ENCODE results near the gene PAQR6. TPM values are rescaled to one million over a fixed set of nuclear protein-coding genes. Genes with fewer than 3 reads are reported as not detected.

Gene PAQR6
- total and polyA plus RNA-seq, 10 of the 15 experiments (the other 5 are each of a cell fraction or from before 2014, with no cell fraction given): 0.42 to 4.5 (median 1.3) TPM

- TF ChIP-seq MEF2A (IDR thresholded peaks at IDR 0.05; ENCODE audit: insufficient read depth, low read depth, low read length) (no peak), HCFC1 (IDR thresholded peaks at IDR 0.05; ENCODE audit: low read length) (no peak)
These were observed 1.7 kb upstream of the PAQR6 start (continued) for GRCh38 chr1:156249593-156249992.

GRCh38 chr1:156248323-156248683 is 447 bp upstream of the PAQR6 start:
- no peaks in the 10 kb centered on the region for H3K79me2 ChIP-seq (ENCODE audit: control insufficient read depth, insufficient read depth, low read length)
- ChIA-PET RAD21 (ENCODE audit: unreplicated experiment) (no interaction called here), POLR2A (no interaction called here), SMC1A (ENCODE audit: uncharacterized antibody, unreplicated experiment) (interaction anchor here (1.0 kb wide), 1 partner anchor 23 kb away, joined by 3 read pairs; no protein-coding TSS in a partner anchor), CTCF (interaction anchor here (1.0 kb wide), 1 partner anchor 103 kb away, joined by 3 read pairs; no protein-coding TSS in a partner anchor)
- no peak for TF ChIP-seq RBBP5 (conservative IDR thresholded peaks at IDR 0.05)
- TF ChIP-seq ZBTB11 (CRISPR knock-in tag; IDR thresholded peaks at IDR 0.05): no peak
- TF ChIP-seq PAX8 (IDR thresholded peaks at IDR 0.05): no peak
- TF ChIP-seq SMC3 (IDR thresholded peaks at IDR 0.05; ENCODE audit: borderline replicate concordance, low read length): no peak
- TF ChIP-seq ASH2L (IDR thresholded peaks at IDR 0.05; ENCODE audit: borderline replicate concordance, low read depth): no peak
- H3K27ac ChIP-seq (ENCODE audit: control insufficient read depth, insufficient read depth): no peak overlapping the region
- no peak overlapping the region for H2AFZ ChIP-seq (ENCODE audit: control insufficient read depth, low read depth, low read length)
- DNase-seq (ENCODE audit: low read depth, low spot score) (no peak), ATAC-seq (no peak), FAIRE-seq (no peak)
- no TSS peak for BruUV-seq (replicated peaks)
- H4K20me1 ChIP-seq (ENCODE audit: control insufficient read depth, insufficient read depth): no peaks in the 10 kb centered on the region
- 100% methylated on average over 2 of the region's 4 CpGs for WGBS (ENCODE audit: insufficient coverage, insufficient replicate concordance, low lambda C conversion rate, missing lambda C conversion rate)
- no peaks in the 10 kb centered on the region for H3K9me3 ChIP-seq (replicated peaks; ENCODE audit: control insufficient read depth, insufficient read depth, low read length)
- no peak overlapping the region for H3K4me3 ChIP-seq
- intact Hi-C loops (cut with micrococcal nuclease; ENCODE audit: unreplicated experiment): no loop called here
- H3K9ac ChIP-seq (ENCODE audit: control insufficient read depth, insufficient read depth, low read length): no peak overlapping the region
- no peak overlapping the region for H3K4me2 ChIP-seq (ENCODE audit: control insufficient read depth, insufficient read depth)
- in situ Hi-C loops (cut with MboI): no loop called here
- peaks cover 3 to 34% of the 10 kb centered on the region in 2 experiments for H3K36me3 ChIP-seq (ENCODE audit: control insufficient read depth in 2 of 2, insufficient read depth in 2 of 2, low read length in 1 of 2)
- H3K27me3 ChIP-seq (replicated peaks in 1 of 2; ENCODE audit: control insufficient read depth in 2 of 2, insufficient read depth in 2 of 2, low read length in 1 of 2): no peaks in the 10 kb centered on the region
- peaks cover 11% of the 10 kb centered on the region for H3K4me1 ChIP-seq (ENCODE audit: control insufficient read depth, insufficient read depth, low read length)

Measured in GM12878 (cell line).